Progenitor cell of endocrine pancreas (in vitro differentiated cells): Measurements from ENCODE around the gene PDHX. TPM values are rescaled to one million over a fixed set of nuclear protein-coding genes. Genes with fewer than 3 reads are reported as not detected.

Experiments
- DNase-seq: peaks from one replicate; pipeline ENCODE4 v3.0.0; 2021; ENCODE audit warnings: low spot score; ENCODE audit not compliant: unreplicated experiment
- H3K27ac Mint-ChIP-seq: 2 replicates; pipeline ENCODE4 v1.8.0; 2021; ENCODE audit warnings: mild to moderate bottlenecking, moderate library complexity, mixed read lengths
- H3K27me3 Mint-ChIP-seq: 2 replicates; pipeline ENCODE4 v1.8.0; 2021; ENCODE audit warnings: mixed read lengths
- H3K36me3 Mint-ChIP-seq: 2 replicates; pipeline ENCODE4 v1.8.0; 2022; ENCODE audit warnings: mixed read lengths; ENCODE audit not compliant: insufficient read depth
- H3K4me1 Mint-ChIP-seq: 2 replicates; pipeline ENCODE4 v1.8.0; 2021; ENCODE audit warnings: low read depth, mixed read lengths
- H3K4me3 Mint-ChIP-seq: 2 replicates; pipeline ENCODE4 v1.8.0; 2021; ENCODE audit warnings: low read depth, mild to moderate bottlenecking, moderate library complexity, mixed read lengths
- H3K9me3 Mint-ChIP-seq: 2 replicates; pipeline ENCODE4 v1.8.0; 2021; ENCODE audit warnings: low read depth, mixed read lengths
- total RNA-seq: library from RNA; stranded (reverse); gene quantifications from 2 replicates; pipeline ENCODE4 v1.2.1, GENCODE V29; 2021
- TF ChIP-seq, protein P1 (sequence below): fragments of 200-600 bp; sonication (generic); IDR thresholded peaks from one replicate; pipeline ENCODE4 v1.5.0; 2021; ENCODE audit warnings: antibody characterized with exemption, mild to moderate bottlenecking; ENCODE audit not compliant: unreplicated experiment

PDHX gene
- total RNA-seq, 1 donor from 2014 or later, result 39.9 TPM

DNA sequence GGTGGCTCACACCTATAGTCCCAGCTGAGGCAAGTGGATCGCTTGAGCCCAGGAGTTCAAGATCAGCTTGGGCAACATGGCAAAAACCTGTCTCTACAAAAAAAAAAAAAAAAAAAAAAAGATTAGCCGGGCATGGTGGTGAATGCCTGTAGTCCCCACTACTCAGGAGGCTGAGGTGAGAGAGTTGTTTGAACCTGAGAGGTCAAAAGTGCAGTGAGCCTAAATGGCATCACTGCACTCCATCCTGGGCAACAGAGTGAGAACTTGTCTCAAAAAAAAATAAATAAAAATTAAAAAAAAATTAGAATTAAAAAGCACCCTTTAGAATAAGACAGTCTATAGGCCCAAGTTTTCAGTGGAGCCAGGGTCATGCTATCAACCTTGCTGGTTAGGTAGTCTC, 95.5 kb downstream of the PDHX start:
- Mint-ChIP-seq H3K27me3 (no peaks in the 10 kb centered on the region), H3K36me3 (no peaks in the 10 kb centered on the region), H3K9me3 (no peaks in the 10 kb centered on the region), H3K4me1 (peaks cover 16% of the 10 kb centered on the region), H3K4me3 (no peak overlapping the region), H3K27ac (no peak overlapping the region)
- TF ChIP-seq, protein P1, sequence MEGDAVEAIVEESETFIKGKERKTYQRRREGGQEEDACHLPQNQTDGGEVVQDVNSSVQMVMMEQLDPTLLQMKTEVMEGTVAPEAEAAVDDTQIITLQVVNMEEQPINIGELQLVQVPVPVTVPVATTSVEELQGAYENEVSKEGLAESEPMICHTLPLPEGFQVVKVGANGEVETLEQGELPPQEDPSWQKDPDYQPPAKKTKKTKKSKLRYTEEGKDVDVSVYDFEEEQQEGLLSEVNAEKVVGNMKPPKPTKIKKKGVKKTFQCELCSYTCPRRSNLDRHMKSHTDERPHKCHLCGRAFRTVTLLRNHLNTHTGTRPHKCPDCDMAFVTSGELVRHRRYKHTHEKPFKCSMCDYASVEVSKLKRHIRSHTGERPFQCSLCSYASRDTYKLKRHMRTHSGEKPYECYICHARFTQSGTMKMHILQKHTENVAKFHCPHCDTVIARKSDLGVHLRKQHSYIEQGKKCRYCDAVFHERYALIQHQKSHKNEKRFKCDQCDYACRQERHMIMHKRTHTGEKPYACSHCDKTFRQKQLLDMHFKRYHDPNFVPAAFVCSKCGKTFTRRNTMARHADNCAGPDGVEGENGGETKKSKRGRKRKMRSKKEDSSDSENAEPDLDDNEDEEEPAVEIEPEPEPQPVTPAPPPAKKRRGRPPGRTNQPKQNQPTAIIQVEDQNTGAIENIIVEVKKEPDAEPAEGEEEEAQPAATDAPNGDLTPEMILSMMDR, result no peak
- no peak for DNase-seq

DNA sequence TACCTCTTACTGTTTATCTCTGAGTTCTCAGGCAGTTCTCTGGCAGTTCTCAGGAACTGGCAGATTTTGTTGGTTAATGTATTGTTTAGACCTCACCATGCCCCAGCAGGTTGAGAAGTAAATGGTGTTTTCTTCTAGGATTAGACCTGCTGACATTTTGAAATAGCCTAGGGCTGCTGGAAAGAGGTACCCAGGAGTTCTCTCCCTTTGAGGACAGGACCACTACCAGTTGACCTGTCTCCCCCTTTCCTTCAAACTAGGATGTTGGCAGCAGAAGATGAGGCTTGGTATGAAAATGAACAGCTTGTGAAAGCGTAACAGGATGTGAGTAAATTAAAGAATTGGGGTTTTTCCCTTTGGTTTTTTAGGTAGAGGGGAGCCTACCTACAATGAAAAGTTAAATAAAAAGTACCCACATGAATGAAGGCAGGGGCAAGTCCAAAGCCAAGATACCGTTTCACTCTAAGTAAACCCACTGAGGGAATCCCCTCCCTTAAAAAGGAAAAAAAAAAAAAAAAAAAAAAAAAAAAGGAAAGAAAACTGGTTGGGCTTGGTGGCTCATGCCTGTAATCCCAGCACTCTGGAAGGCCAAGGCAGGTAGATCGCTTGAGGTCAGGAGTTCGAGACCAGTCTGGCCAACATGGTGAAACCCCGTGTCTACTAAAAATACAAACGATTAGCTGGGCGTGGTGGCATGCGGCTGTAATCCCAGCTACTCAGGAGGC, 96.2 kb downstream of the PDHX start:
- TF ChIP-seq, protein P1, result no peak
- H3K4me1 Mint-ChIP-seq, result peaks cover 16% of the 10 kb centered on the region
- H3K27ac Mint-ChIP-seq, result peak overlapping the region; percentile 57
- no peaks in the 10 kb centered on the region for H3K27me3 Mint-ChIP-seq
- H3K36me3 Mint-ChIP-seq, result no peaks in the 10 kb centered on the region
- H3K4me3 Mint-ChIP-seq, result no peak overlapping the region
- no peaks in the 10 kb centered on the region for H3K9me3 Mint-ChIP-seq
- no peak for DNase-seq

DNA sequence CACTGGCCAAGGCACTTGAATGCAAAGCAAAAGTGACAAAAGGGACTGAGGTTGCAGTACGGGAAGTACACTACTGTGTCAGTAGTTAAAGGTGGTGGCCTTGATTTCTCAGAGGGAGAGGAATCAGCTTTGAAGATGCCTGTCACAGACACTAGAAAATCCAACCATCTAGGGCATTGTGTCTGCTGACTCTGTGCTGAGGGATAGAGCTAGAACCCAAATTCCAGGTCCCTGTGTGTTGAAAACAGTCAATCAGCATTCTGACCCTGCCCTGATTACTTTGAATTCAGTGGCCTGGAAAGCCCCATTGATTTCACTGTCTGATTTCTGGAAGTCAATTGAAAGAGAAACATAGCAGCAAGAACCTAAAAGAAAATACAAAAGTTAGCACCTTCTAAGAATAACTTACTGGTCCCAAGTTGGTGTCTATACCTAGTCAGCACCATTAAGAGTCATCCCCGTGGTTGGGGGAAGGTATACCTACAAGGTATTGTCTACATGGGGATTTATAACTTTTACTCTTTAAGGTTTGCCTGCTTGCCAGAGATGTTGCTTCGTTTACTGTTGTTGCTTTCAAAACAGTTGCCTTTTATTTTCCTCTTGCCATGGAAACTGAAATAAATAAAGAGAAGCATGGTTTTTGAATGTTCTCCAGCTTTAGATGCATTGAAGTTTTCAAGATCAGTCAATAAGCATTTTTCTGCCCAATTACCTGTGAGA, 97.3 kb downstream of the PDHX start:
- Mint-ChIP-seq H3K4me3 (no peak overlapping the region), H3K27me3 (no peaks in the 10 kb centered on the region), H3K9me3 (no peaks in the 10 kb centered on the region), H3K27ac (no peak overlapping the region), H3K36me3 (no peaks in the 10 kb centered on the region), H3K4me1 (peaks cover 16% of the 10 kb centered on the region)
- TF ChIP-seq, protein P1, result no peak
- no peak for DNase-seq

DNA sequence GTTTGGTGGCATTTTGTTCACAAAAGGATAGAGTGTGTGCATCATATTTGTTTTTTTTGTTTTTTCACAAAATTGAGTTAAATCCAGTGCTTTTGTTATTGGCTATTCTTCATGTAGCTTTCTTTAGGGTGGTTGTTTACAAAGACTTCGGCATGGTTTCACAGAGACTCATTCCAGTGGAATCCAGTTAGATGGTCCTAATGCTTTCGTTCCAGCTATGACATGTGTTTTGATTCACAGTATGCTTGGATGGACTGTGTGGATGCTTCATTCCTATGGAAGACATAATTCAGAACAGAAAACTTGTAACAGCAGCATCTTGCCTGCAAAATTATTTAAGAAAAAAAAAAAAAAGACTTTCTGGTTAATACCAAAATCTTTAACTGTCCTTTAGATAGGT, 97.9 kb downstream of the PDHX start:
- Mint-ChIP-seq H3K36me3 (no peaks in the 10 kb centered on the region), H3K27me3 (no peaks in the 10 kb centered on the region), H3K9me3 (no peaks in the 10 kb centered on the region), H3K27ac (no peak overlapping the region), H3K4me1 (peaks cover 12% of the 10 kb centered on the region), H3K4me3 (no peak overlapping the region)
- no peak for DNase-seq
- TF ChIP-seq, protein P1, result no peak

DNA sequence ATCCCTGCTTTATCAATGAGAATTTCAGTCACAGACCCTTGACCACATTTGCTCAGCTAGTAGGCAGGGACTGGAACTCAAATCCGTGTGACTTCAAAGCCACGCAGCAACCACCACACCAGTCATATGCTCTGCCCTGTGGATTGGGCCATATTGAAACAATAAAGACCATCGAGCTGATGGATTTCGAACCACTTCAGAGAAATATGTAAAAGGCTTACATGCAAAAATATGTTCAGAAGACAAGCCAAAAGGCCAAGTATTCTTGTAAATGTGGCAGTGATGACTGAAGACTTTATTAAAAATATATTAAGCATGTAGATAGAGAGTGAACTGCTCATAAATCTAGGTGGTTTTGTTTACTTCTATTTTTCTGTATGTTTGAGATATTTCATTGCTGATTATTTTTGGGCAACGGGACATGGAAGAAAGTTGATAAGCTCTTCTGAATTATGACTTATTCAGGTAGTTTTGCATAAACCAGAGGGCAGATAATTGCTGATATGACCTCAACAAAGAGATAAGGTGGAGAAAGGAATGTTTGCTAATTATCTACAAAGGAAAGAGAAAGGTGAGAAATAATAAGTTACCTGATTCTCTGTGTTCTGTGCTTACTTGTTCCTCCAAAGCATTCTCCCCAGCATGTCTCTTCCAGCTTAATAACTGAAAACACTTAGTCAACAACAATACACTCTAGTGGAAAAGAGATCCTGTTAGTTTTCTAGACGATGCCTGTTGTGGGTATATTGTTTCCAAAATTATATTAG, 99.4 kb downstream of the PDHX start:
- H3K36me3 Mint-ChIP-seq, result no peaks in the 10 kb centered on the region
- H3K9me3 Mint-ChIP-seq, result no peaks in the 10 kb centered on the region
- H3K4me1 Mint-ChIP-seq, result peaks cover 7% of the 10 kb centered on the region
- TF ChIP-seq, protein P1, result no peak
- no peaks in the 10 kb centered on the region for H3K27me3 Mint-ChIP-seq
- no peak overlapping the region for H3K4me3 Mint-ChIP-seq
- no peak for DNase-seq
- no peak overlapping the region for H3K27ac Mint-ChIP-seq
